Neural progenitor cell (in vitro differentiated cells): Measurements from ENCODE around the gene ALG12. TPM values are rescaled to one million over a fixed set of nuclear protein-coding genes. Genes with fewer than 3 reads are reported as not detected.

Experiments used
- DNase-seq: peaks from one replicate; pipeline ENCODE4 v3.0.0-alpha.2; 2016; ENCODE audit warnings: low spot score
- H2AFZ ChIP-seq: fragments of 200-600 bp; sonication (generic); replicated peaks from 2 replicates; pipeline ENCODE4 v1.6.1; 2016; ENCODE audit warnings: antibody characterized with exemption
- H3F3A ChIP-seq: fragments of 200-600 bp; sonication (generic); 2 replicates; pipeline ENCODE4 v1.6.1; 2016; ENCODE audit warnings: antibody characterized with exemption, low read depth
- H3K27ac ChIP-seq: fragments of 200-600 bp; sonication (generic); 2 replicates; pipeline ENCODE4 v1.5.1; 2016; ENCODE audit warnings: mild to moderate bottlenecking
- H3K27me3 ChIP-seq: fragments of 200-600 bp; sonication (generic); 2 replicates; pipeline ENCODE4 v1.6.1; 2016; ENCODE audit warnings: mild to moderate bottlenecking, moderate library complexity
- H3K36me3 ChIP-seq: fragments of 200-600 bp; sonication (generic); 2 replicates; pipeline ENCODE4 v1.5.1; 2016
- H3K4me1 ChIP-seq: fragments of 200-600 bp; sonication (generic); 2 replicates; pipeline ENCODE4 v1.6.1; 2016; ENCODE audit warnings: mixed run types
- H3K4me2 ChIP-seq: fragments of 200-600 bp; sonication (generic); 2 replicates; pipeline ENCODE4 v1.6.1; 2016
- H3K4me3 ChIP-seq: fragments of 200-600 bp; sonication (generic); 2 replicates; pipeline ENCODE4 v1.5.1; 2016
- H3K79me2 ChIP-seq: fragments of 200-600 bp; sonication (generic); 2 replicates; pipeline ENCODE4 v1.6.1; 2016; ENCODE audit warnings: low read depth
- H3K9ac ChIP-seq: fragments of 200-600 bp; sonication (generic); 2 replicates; pipeline ENCODE4 v1.6.1; 2016
- H3K9me3 ChIP-seq: fragments of 200-600 bp; sonication (generic); 2 replicates; pipeline ENCODE4 v1.5.1; 2016; ENCODE audit warnings: low read depth
- H4K20me1 ChIP-seq: fragments of 200-600 bp; sonication (generic); 2 replicates; pipeline ENCODE4 v1.6.1; 2016; ENCODE audit warnings: low read depth
- H3K27ac Mint-ChIP-seq: 3 replicates; pipeline ENCODE4 v1.8.0; 2021; ENCODE audit warnings: mixed read lengths
- H3K27me3 Mint-ChIP-seq: 2 replicates; pipeline ENCODE4 v1.8.0; 2022; ENCODE audit warnings: low read depth, mild to moderate bottlenecking, inconsistent platforms, moderate library complexity, mixed read lengths; ENCODE audit not compliant: insufficient read depth
- H3K36me3 Mint-ChIP-seq: 3 replicates; pipeline ENCODE4 v1.8.0; 2021; ENCODE audit warnings: mixed read lengths
- H3K4me1 Mint-ChIP-seq: 3 replicates; pipeline ENCODE4 v1.8.0; 2021; ENCODE audit warnings: mixed read lengths
- H3K4me3 Mint-ChIP-seq: 3 replicates; pipeline ENCODE4 v1.8.0; 2021; ENCODE audit warnings: mild to moderate bottlenecking, moderate library complexity, mixed read lengths
- H3K9me3 Mint-ChIP-seq: 3 replicates; pipeline ENCODE4 v1.8.0; 2020; ENCODE audit warnings: mixed read lengths
- EZH2 ChIP-seq: fragments of 200-600 bp; sonication (generic); IDR thresholded peaks from 2 replicates; pipeline ENCODE4 v1.6.1; 2017; ENCODE audit warnings: antibody characterized with exemption, mild to moderate bottlenecking, moderate library complexity
- EZH2phosphoT487 ChIP-seq: fragments of 200-600 bp; sonication (generic); IDR thresholded peaks from 2 replicates; pipeline ENCODE4 v1.6.1; 2017; ENCODE audit warnings: antibody characterized with exemption
- total RNA-seq: library from RNA; depleted of rRNA; stranded (reverse); fragments of >200 nt; gene quantifications from 2 replicates; pipeline ENCODE4 v1.2.3, GENCODE V29; 2015; ENCODE audit warnings: low replicate concordance
- TF ChIP-seq, protein P1 (sequence below): fragments of 200-600 bp; sonication (generic); IDR thresholded peaks from 2 replicates; pipeline ENCODE4 v1.5.1; 2017; ENCODE audit warnings: antibody characterized with exemption, mild to moderate bottlenecking

ALG12 gene
- total RNA-seq, 1 donor from 2014 or later = 4.9 TPM

DNA sequence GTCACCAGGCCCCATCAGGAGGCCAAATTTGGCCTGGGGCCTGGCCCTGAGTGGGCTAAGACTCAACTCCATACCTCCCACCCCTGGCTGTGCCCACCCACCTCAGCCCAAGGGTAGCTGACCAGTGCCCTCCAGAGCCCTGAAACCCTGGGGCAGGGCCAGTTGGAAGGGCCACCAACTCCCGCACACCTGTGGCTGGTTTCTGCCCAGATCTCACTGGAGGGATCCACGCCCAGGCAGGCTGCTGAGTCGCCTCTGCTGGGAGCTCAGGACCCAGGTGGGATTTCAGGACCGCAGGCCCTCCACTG lies 33.4 kb upstream of the ALG12 start:
- Mint-ChIP-seq H3K27me3 (no peaks in the 10 kb centered on the region), H3K9me3 (no peaks in the 10 kb centered on the region), H3K4me3 (no peak overlapping the region), H3K27ac (no peak overlapping the region), H3K36me3 (no peaks in the 10 kb centered on the region), H3K4me1 (peaks cover 5% of the 10 kb centered on the region)
- Histone ChIP-seq H3K4me2 (no peak overlapping the region), H3K27me3 (no peaks in the 10 kb centered on the region), H2AFZ (no peak overlapping the region), H3K27ac (no peak overlapping the region), H3K9ac (no peak overlapping the region), H3K9me3 (no peaks in the 10 kb centered on the region), H3K4me1 (peaks cover 13% of the 10 kb centered on the region), H4K20me1 (no peaks in the 10 kb centered on the region), H3K79me2 (no peaks in the 10 kb centered on the region), H3F3A (no peaks in the 10 kb centered on the region), H3K4me3 (no peak overlapping the region), H3K36me3 (no peaks in the 10 kb centered on the region)
- TF ChIP-seq, protein P1, sequence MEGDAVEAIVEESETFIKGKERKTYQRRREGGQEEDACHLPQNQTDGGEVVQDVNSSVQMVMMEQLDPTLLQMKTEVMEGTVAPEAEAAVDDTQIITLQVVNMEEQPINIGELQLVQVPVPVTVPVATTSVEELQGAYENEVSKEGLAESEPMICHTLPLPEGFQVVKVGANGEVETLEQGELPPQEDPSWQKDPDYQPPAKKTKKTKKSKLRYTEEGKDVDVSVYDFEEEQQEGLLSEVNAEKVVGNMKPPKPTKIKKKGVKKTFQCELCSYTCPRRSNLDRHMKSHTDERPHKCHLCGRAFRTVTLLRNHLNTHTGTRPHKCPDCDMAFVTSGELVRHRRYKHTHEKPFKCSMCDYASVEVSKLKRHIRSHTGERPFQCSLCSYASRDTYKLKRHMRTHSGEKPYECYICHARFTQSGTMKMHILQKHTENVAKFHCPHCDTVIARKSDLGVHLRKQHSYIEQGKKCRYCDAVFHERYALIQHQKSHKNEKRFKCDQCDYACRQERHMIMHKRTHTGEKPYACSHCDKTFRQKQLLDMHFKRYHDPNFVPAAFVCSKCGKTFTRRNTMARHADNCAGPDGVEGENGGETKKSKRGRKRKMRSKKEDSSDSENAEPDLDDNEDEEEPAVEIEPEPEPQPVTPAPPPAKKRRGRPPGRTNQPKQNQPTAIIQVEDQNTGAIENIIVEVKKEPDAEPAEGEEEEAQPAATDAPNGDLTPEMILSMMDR = no peak
- TF ChIP-seq EZH2phosphoT487 = no peak
- no peak for TF ChIP-seq EZH2
- DNase-seq = no peak

DNA sequence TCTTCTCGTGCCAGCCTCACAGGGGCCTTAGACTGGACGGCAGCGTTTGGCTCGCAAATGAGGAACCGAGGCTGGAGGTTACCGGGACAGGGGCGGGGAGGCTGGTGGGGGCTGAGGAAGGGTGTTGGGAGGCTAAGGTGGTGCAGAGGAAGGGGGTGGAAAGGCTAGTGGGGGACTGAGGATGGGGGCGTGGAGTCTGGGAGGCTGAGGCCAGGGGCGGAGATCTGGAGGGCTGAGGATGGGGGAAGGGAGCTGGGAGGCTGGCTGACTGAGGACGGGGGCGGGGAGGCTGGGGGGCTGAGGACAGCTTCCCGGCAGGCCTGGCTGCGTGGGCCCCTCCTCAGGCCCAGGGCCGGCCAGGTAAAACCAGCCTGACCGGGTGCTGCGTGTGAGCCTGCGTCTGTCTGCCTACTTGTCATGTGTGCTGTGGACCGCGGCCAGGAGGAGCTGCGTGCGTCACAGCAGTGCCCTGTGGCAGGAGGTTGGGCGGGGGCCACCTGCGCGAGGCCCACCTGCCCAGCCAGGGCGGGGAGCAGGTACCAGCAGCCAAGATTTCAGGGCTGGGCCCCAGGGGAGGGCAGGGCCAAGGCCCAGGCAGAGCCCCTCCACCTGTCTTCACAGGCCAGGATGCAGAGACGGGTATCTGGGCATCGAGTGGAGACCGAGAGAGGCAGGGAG lies 32.9 kb upstream of the ALG12 start:
- H3K36me3 ChIP-seq = no peaks in the 10 kb centered on the region
- Mint-ChIP-seq H3K4me1 (peaks cover 10% of the 10 kb centered on the region), H3K27me3 (no peaks in the 10 kb centered on the region), H3K27ac (no peak overlapping the region), H3K4me3 (no peak overlapping the region), H3K9me3 (no peaks in the 10 kb centered on the region), H3K36me3 (no peaks in the 10 kb centered on the region)
- H3F3A ChIP-seq = no peaks in the 10 kb centered on the region
- no peaks in the 10 kb centered on the region for H4K20me1 ChIP-seq
- H3K4me2 ChIP-seq = no peak overlapping the region
- H3K4me3 ChIP-seq = no peak overlapping the region
- no peak overlapping the region for H3K9ac ChIP-seq
- H3K4me1 ChIP-seq = peaks cover 14% of the 10 kb centered on the region
- H3K27me3 ChIP-seq = no peaks in the 10 kb centered on the region
- no peak for DNase-seq
- H3K27ac ChIP-seq = no peak overlapping the region
- no peaks in the 10 kb centered on the region for H3K79me2 ChIP-seq
- no peaks in the 10 kb centered on the region for H3K9me3 ChIP-seq
- no peak for TF ChIP-seq EZH2
- TF ChIP-seq EZH2phosphoT487 = no peak
- TF ChIP-seq, protein P1 = no peak
- no peak overlapping the region for H2AFZ ChIP-seq

DNA sequence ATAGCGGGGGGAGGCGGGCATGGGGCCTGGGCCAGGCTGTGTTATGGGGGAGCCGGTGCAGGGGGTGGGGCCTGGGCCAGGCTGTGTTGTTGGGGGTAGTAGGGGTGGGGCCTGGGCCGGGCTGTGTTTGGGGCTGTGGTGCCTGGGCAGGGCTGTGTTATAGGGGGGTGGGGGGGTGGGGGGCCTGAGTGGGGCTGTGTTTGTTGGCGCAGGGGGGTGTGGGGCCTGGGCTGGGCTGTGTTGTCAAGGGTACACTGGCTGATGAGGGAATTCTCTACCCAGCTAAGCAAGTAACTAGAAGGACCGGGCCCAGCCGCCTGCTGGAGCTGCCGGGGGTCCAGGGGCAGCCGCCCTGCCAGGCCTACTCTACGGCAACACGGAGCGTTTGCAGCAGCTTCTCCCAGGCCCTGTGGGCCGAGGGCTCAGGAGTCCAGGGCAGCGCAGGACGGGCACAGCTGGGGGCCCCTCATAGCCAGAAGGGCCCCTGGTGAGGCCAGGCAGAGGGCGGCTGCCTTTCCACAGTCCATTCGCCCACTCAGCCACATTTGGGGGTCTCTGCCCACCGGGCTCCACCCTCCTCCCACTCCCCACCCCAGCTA lies 32.3 kb upstream of the ALG12 start:
- no peaks in the 10 kb centered on the region for H4K20me1 ChIP-seq
- H2AFZ ChIP-seq = no peak overlapping the region
- Mint-ChIP-seq H3K4me1 (peaks cover 12% of the 10 kb centered on the region), H3K27me3 (no peaks in the 10 kb centered on the region), H3K36me3 (no peaks in the 10 kb centered on the region), H3K9me3 (no peaks in the 10 kb centered on the region), H3K4me3 (no peak overlapping the region), H3K27ac (no peak overlapping the region)
- H3K9me3 ChIP-seq = no peaks in the 10 kb centered on the region
- no peak overlapping the region for H3K4me3 ChIP-seq
- H3K79me2 ChIP-seq = no peaks in the 10 kb centered on the region
- H3K4me1 ChIP-seq = peaks cover 14% of the 10 kb centered on the region
- H3K36me3 ChIP-seq = no peaks in the 10 kb centered on the region
- DNase-seq = no peak
- H3K4me2 ChIP-seq = no peak overlapping the region
- TF ChIP-seq EZH2 (no peak), EZH2phosphoT487 (no peak)
- TF ChIP-seq, protein P1 = no peak
- no peak overlapping the region for H3K9ac ChIP-seq
- H3K27me3 ChIP-seq = no peaks in the 10 kb centered on the region
- no peaks in the 10 kb centered on the region for H3F3A ChIP-seq
- no peak overlapping the region for H3K27ac ChIP-seq
